Keratinocyte (primary cell): ENCODE data around the gene ASXL2. TPM values are rescaled to one million over a fixed set of nuclear protein-coding genes. Genes with fewer than 3 reads are reported as not detected.

Experiments used
- DNase-seq: peaks from one replicate; pipeline ENCODE4 v3.0.0-alpha.2; 2011; ENCODE audit warnings: low read depth, missing footprints, low spot score
- FAIRE-seq: peaks from 2 replicates; lab custom pipeline; 2011; peaks lifted over from hg19 to GRCh38; lab: Jason Lieb, UNC
- H2AFZ ChIP-seq: 2 replicates; pipeline ENCODE4 v1.6.0; 2012; ENCODE audit warnings: low read length, control low read depth, inconsistent platforms; ENCODE audit not compliant: control insufficient read depth
- H3K27ac ChIP-seq: 2 replicates; pipeline ENCODE4 v1.5.1; 2011; ENCODE audit warnings: low read length; ENCODE audit not compliant: control insufficient read depth, insufficient read depth
- H3K27me3 ChIP-seq: 3 replicates; pipeline ENCODE4 v1.6.0; 2011; ENCODE audit warnings: low read length; ENCODE audit not compliant: control insufficient read depth, insufficient read depth; ENCODE audit errors: extremely low read depth
- H3K36me3 ChIP-seq, 2 experiments: 2 replicates in 1 of 2; 3 replicates in 1 of 2; pipeline ENCODE4 v1.5.1; 2011; ENCODE audit warnings: low read length in 2 of 2, mild to moderate bottlenecking in 1 of 2; ENCODE audit not compliant: control insufficient read depth in 2 of 2, insufficient read depth in 2 of 2; ENCODE audit errors: extremely low read depth in 1 of 2
- H3K4me1 ChIP-seq: 3 replicates; pipeline ENCODE4 v1.5.1; 2011; ENCODE audit warnings: low read length; ENCODE audit not compliant: control insufficient read depth, insufficient read depth; ENCODE audit errors: extremely low read depth
- H3K4me2 ChIP-seq: 3 replicates; pipeline ENCODE4 v1.6.0; 2011; ENCODE audit warnings: low read depth, low read length; ENCODE audit not compliant: control insufficient read depth, insufficient read depth; ENCODE audit errors: extremely low read depth
- H3K4me3 ChIP-seq, 3 experiments: fragments of 200-600 bp in 1 of 3; sonication (generic) in 1 of 3; 2 replicates in 2 of 3; 3 replicates in 1 of 3; pipeline ENCODE4 v1.5.1; 2011 to 2016; ENCODE audit warnings: low read length in 3 of 3, mild to moderate bottlenecking in 3 of 3, control low read depth in 2 of 3, inconsistent platforms in 1 of 3, low read depth in 1 of 3, mixed read lengths in 1 of 3, mixed run types in 1 of 3, moderate library complexity in 1 of 3; ENCODE audit not compliant: control insufficient read depth in 2 of 3, insufficient read depth in 2 of 3; ENCODE audit errors: extremely low read depth in 1 of 3
- H3K79me2 ChIP-seq: 2 replicates; pipeline ENCODE4 v1.6.0; 2012; ENCODE audit warnings: low read length; ENCODE audit not compliant: control insufficient read depth, insufficient read depth
- H3K9ac ChIP-seq: 3 replicates; pipeline ENCODE4 v1.6.0; 2011; ENCODE audit warnings: low read length; ENCODE audit not compliant: control insufficient read depth, insufficient read depth; ENCODE audit errors: extremely low read depth
- H3K9me1 ChIP-seq: 3 replicates; pipeline ENCODE4 v1.6.0; 2011; ENCODE audit warnings: low read length; ENCODE audit not compliant: control insufficient read depth, insufficient read depth; ENCODE audit errors: extremely low read depth
- H3K9me3 ChIP-seq: 2 replicates; pipeline ENCODE4 v1.5.1; 2012; ENCODE audit warnings: low read depth, low read length; ENCODE audit not compliant: control insufficient read depth
- H4K20me1 ChIP-seq: 3 replicates; pipeline ENCODE4 v1.6.0; 2011; ENCODE audit warnings: low read length; ENCODE audit not compliant: control insufficient read depth, insufficient read depth; ENCODE audit errors: extremely low read depth
- EZH2 ChIP-seq: IDR thresholded peaks from one replicate; pipeline ENCODE4 v1.6.1; 2012; ENCODE audit warnings: inconsistent platforms, mild to moderate bottlenecking, low read length, moderate library complexity
- dilution Hi-C: fragments of 300-500 bp; cut with MboI; formaldehyde crosslinking; loops from one replicate; pipeline ENCODE4 v1.7.0; 2020; ENCODE audit warnings: low sequenced_read_pairs; ENCODE audit not compliant: extremely low pct_ligation_motif_present
- polyA plus RNA-seq, 5 experiments: library from polyadenylated mRNA; depleted of rRNA in 3 of 5; stranded (reverse) in 3 of 5; stranded (forward) in 1 of 5; unstranded in 1 of 5; fragments of >200 nt; gene quantifications; 1 replicate in 1 of 5; 2 replicates in 3 of 5; 3 replicates in 1 of 5; pipeline versions ENCODE4 v1.2.1 to v1.2.3, GENCODE V29; 2011 to 2012; ENCODE audit warnings: missing spikeins in 2 of 5, low read depth in 1 of 5, low replicate concordance in 1 of 5
- TF ChIP-seq, protein P1 (sequence below), 3 experiments: IDR thresholded peaks in 1 of 3; conservative IDR thresholded peaks in 1 of 3; optimal IDR thresholded peaks in 1 of 3; 2 replicates in 2 of 3; 3 replicates in 1 of 3; pipeline versions ENCODE3 to v1.5.1; 2011; ENCODE audit warnings: low read length in 3 of 3, mild to moderate bottlenecking in 3 of 3, moderate library complexity in 2 of 3, control low read depth in 1 of 3, inconsistent platforms in 1 of 3; ENCODE audit not compliant: insufficient read depth in 2 of 3; ENCODE audit errors: extremely low read depth in 1 of 3

The ASXL2 gene
- polyA plus RNA-seq, 1 donor (not counting 4 experiments of a cell fraction or from before 2014, with no cell fraction given), result 12.5 TPM

DNA sequence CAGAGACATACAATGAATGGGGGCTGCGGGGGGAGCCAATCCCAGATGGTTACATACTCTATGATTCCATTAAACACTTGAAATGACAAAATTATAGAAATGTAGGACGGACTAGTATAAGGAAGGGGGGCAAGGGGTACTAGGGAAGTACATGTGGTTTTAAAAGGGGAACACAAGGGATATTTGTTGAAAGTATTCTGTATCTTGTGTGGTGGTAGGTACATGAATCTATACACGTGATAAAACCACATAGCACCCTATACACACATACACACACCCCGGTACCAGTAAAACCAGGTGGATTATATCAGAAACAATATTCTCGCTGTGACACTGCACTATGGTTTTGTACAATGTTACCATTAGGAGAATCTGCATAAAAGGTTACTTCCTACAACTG lies 45.4 kb downstream of the ASXL2 start:
- Histone ChIP-seq H3K9me3 (no peaks in the 10 kb centered on the region), H3K4me2 (no peak overlapping the region), H3K27ac (no peak overlapping the region), H3K9me1 (no peaks in the 10 kb centered on the region), H3K4me3 (no peak overlapping the region), H3K36me3 (peaks cover 0 to 3% of the 10 kb centered on the region in 2 experiments), H3K4me1 (no peaks in the 10 kb centered on the region), H4K20me1 (no peaks in the 10 kb centered on the region), H3K79me2 (peaks cover 8% of the 10 kb centered on the region), H3K9ac (no peak overlapping the region), H2AFZ (no peak overlapping the region), H3K27me3 (no peaks in the 10 kb centered on the region)
- DNase-seq, result no peak
- dilution Hi-C loops, result no loop called here
- FAIRE-seq, result no peak
- TF ChIP-seq EZH2, result no peak
- TF ChIP-seq, protein P1, sequence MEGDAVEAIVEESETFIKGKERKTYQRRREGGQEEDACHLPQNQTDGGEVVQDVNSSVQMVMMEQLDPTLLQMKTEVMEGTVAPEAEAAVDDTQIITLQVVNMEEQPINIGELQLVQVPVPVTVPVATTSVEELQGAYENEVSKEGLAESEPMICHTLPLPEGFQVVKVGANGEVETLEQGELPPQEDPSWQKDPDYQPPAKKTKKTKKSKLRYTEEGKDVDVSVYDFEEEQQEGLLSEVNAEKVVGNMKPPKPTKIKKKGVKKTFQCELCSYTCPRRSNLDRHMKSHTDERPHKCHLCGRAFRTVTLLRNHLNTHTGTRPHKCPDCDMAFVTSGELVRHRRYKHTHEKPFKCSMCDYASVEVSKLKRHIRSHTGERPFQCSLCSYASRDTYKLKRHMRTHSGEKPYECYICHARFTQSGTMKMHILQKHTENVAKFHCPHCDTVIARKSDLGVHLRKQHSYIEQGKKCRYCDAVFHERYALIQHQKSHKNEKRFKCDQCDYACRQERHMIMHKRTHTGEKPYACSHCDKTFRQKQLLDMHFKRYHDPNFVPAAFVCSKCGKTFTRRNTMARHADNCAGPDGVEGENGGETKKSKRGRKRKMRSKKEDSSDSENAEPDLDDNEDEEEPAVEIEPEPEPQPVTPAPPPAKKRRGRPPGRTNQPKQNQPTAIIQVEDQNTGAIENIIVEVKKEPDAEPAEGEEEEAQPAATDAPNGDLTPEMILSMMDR (optimal IDR thresholded peaks at IDR 0.05 in 1 of 3, IDR thresholded peaks at IDR 0.05 in 1 of 3, conservative IDR thresholded peaks at IDR 0.05 in 1 of 3; ENCODE audit: extremely low read depth in 1 of 3, insufficient read depth in 2 of 3, low read length in 3 of 3), result no peak

DNA sequence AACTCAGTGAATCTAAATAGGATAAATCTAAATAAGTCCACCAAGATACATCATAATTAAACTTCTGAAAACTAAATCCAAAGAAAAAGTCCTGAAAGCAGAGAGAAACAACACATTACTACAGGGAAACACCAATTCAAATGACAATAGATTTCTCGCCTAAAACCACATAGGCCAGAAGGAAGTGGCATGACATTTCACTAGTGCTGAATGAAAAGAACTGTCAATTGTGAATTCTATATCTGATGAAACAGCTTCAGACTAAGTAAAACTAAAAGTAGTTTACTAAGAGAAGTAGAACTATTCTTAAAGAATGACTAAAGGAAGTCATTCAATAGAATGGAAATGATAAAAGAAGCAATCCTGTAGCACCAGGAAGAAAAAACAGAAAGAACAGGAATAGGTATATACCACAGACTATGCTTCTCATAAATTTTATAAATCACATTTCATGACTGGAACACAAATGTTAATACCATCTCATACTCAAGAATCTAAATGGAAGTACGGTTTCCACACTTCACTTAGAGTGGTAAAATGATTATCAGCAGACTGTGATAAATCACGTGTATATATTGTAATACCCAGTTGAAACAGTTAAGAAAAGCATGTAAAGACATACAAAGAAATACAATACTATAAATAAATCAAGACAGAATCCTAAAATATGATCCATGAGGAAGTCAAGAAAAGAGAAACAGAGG lies 46.4 kb downstream of the ASXL2 start:
- no peak for FAIRE-seq
- dilution Hi-C loops, result no loop called here

More for the DNA sequence above, 46.4 kb downstream of the ASXL2 start:
- peaks cover 0 to 3% of the 10 kb centered on the region in 2 experiments for H3K36me3 ChIP-seq
- no peak overlapping the region for H3K27ac ChIP-seq
- peaks cover 8% of the 10 kb centered on the region for H3K79me2 ChIP-seq
- no peaks in the 10 kb centered on the region for H3K9me3 ChIP-seq
- H3K9ac ChIP-seq, result no peak overlapping the region
- no peak for DNase-seq
- TF ChIP-seq EZH2, result no peak
- no peak overlapping the region for H3K4me3 ChIP-seq
- no peaks in the 10 kb centered on the region for H4K20me1 ChIP-seq
- H3K4me1 ChIP-seq, result no peaks in the 10 kb centered on the region
- H3K27me3 ChIP-seq, result no peaks in the 10 kb centered on the region
- no peak overlapping the region for H3K4me2 ChIP-seq
- H3K9me1 ChIP-seq, result no peaks in the 10 kb centered on the region
- no peak overlapping the region for H2AFZ ChIP-seq
